GM18519 (cell line): Measurements from ENCODE around the gene KCNQ1.

Experiments used
- ATAC-seq: cut with Tn5 transposase; IDR thresholded peaks from one replicate; pipeline ENCODE4 v1.9.1; 2021; ENCODE audit warnings: mild to moderate bottlenecking, moderate library complexity; ENCODE audit not compliant: unreplicated experiment, low FRiP score

KCNQ1 gene

DNA sequence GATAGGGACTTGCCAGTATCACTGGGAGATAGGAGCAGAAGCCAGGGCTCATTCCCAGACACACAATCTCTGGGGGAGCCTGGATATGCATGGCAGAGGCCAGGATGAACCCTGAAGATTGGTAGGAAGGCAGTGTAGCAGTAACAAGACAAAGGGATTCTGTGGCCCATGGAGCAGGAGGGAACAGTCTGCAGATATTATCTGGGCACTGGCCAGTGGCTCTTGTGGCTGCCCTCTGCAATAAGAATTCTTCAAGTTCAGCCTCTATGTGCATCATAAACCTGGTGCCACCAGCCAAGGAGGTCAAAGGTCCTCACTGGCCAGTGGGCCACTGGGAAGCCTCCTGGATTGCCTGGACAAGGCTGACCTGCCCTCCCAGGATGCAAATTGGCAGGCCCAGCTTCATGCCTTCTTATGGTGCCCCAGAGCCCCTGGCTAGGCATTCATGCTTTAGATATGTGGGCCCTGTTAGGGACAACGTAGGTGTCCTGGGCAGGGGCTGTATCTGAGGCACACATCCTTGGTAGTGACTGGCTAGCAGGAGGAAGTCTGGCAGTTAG, 225.8 kb downstream of the KCNQ1 start:
- no peak for ATAC-seq

DNA sequence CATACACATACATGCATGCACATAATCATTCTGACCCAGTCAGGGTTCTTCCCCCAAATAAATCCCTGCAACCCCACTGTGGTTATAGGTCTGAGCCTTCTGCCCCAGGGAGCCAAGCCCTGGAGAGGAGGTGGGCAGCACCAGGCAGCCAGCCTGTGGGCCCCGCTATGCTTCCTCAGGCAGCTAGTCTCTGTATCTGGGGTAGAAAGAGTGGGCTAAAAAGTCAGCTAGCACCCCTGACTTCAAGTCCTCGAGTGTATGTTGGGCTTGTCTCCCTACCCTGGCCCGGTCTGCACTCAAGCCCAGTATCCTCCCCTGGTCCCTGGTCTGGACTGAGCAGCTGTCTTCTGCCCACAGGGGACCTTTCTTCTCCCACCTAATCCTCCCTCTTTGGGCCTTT, 226.9 kb downstream of the KCNQ1 start:
- ATAC-seq, result no peak

DNA sequence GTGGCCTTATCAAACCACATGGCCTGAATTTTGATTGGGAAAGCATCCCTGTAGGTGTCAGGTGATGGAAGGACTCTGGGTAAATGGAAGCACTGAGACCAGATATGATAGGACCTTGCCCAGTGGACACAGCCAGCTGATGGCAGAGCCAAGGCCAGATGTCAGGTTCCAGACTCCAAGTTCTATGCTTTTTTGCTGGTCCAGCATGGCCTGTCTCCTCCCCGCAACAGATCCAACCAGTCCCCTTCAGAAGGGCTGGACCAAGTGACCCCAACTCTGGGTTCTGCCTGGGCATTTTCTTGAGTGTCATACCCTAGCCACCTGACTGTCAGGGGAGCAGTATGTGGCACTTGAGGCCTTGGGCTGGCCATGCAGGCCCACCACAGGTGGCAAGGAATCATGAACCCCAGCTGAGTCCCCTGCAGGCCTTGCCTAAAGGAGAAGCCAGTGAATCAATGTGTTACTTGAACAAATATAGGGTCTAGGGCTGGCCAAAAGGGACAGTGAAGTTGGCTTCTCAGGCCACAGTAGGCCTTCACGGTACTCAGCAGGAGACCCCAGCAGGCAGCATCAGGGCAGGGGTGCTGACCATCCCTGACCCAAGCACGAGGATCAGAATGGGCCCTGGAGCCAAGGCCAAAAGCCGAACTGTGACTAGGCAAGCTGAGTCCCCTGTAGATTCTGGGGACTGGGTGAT, 227.9 kb downstream of the KCNQ1 start:
- no peak for ATAC-seq

DNA sequence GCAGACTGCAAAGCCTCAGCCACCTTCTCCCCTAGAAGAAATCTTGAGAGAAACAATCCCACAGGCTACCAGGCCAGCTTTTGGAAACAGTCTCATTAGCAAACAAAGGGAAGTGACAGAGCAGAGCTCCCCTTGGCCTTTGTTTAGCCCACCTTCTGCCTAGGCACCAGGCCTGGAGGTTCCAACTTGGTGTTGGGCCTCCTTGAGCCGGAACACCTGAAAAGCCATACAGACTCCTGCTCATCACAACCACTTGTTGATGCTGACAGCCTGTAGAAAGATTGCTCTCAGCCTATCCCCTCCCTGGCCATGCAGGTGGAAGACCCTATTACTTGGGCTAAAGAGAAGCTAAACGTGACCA, 228.4 kb downstream of the KCNQ1 start:
- no peak for ATAC-seq

DNA sequence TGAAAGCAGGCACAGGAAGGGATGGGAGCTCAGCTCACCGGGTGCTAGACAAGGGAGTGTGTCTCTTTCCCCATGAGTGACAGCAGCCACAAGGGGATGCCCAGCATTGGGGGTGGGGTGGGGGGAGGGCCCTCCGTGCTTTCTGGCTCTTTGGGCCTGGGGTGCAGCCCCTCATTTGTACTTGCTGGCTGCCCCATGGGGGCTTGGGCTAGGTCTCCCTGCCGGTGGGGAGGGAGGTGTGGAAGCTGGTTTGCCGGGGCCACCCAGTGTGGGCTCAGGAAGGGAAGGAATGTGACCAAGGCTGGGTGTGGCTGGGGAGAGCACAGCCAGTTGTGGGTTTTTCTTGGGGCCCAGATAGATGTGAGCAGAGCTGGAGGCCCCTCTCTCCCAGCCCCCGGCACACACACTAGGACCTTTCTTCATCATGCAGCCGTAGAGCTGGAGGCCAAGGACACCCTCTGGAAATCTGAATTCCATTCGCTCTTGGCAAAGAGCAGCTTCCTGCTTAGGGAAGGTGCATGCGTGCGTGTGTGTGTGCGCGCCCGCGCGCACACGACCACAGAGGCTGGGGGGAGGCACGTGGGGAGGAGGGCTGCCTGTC, 229.2 kb downstream of the KCNQ1 start:
- ATAC-seq, result no peak

DNA sequence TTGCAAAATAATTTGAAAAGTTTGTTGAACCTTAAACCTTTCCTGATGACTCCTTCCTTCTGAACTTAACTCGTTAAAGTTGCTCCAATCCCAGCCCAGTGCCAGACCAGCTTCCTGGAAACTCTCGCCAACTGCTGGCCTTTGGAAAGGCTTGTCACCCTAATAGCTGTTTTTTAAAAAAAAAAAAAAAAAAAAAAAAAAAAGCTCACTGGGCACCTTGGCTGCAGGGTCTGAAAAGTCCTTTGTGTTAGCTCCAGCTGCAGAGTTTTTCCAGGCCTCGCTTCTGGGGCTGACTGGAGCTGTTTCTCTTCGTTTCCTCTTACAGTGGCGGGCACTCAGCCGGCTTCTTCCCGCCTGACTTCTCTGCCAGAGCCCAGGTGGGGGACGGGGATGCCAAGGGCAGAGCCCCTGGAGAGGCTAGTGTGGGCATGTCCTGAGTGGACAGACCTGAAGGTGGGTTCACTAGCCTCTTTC, 229.9 kb downstream of the KCNQ1 start:
- no peak for ATAC-seq

DNA sequence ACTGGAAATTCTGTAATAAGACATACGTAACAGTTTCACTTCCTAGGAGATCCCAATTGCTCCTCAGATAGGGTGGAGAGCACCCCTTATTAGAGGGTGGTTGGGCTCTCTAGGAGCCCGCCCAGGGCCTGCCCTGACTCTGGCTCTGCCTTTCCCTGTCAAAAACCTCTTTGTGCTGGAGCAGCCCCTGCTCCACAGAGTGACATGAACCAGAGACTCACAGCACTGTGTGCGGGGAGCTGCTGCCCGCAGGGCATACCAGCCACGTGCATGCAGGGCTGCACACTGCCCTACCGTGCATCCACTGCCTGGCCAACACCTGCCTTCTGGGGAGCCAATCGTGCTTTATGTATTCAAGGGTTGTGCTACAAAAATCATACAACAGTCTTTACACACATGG, 230.7 kb downstream of the KCNQ1 start:
- no peak for ATAC-seq

DNA sequence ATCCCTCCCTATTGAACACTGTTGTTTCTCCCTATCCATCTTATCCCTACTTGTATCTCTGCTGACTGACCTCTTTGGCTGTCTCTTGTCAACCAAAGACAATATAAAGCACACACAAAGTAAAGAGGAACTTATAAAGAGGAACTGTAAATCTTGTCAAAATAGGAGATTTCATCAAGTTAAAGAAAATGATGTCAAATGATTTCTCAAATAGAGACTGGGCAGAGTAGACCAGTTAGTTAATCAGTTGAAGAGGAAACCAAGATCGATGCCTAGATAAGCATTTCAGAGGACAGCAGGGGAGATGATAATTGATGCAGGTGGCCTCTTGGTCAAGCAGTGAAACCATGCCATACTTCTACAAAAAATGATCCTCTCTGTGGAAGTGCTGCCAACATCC, 232.3 kb downstream of the KCNQ1 start:
- no peak for ATAC-seq

DNA sequence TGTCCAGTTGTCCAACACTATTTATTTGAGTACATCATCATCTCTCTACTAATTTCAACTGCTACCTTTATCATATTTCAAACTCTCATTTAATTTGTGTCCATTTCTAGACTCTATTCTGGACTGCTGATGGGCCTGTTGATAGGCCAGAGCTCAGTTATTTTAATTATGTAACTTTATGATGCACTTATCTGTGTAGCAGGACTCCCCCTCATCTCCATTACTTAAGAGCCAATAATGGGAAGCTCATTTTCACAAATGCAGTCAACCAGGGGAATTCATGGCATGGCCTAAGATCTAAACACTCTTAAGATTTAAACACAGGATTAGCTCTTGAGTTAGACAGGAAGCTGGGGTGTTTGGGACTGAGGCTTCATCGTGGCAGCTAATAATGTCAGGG, 233.6 kb downstream of the KCNQ1 start:
- ATAC-seq, result no peak

DNA sequence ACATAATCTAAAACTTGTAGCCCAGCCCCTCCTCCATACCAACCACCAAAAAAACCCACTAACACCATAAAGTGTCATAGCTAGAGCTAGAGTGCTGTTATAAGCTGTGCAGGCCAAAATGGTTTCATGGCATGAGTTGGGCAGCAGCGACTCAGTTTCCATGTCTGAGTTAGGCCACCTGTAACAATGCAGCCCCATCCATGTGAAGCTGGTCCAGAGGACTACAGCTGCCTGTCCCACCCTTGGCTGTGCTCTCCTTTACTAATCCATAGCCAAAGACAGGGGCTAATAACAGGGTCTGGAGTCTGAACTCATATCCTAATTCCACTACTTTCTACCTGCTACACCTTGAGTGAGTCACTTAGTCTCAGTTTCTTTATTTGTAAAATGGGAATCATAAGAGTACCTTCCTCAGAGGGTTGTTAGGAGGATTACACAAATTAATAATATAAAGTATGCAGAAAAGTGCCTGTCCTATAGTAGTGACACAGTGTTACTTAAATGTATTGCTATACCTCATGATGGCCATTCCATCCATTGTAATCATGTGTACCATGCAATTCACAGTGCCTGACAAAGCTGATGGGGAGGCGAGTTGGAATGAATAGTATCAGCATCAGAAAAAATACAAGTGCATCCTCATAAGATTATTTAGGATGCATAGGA, 234.3 kb downstream of the KCNQ1 start:
- no peak for ATAC-seq

DNA sequence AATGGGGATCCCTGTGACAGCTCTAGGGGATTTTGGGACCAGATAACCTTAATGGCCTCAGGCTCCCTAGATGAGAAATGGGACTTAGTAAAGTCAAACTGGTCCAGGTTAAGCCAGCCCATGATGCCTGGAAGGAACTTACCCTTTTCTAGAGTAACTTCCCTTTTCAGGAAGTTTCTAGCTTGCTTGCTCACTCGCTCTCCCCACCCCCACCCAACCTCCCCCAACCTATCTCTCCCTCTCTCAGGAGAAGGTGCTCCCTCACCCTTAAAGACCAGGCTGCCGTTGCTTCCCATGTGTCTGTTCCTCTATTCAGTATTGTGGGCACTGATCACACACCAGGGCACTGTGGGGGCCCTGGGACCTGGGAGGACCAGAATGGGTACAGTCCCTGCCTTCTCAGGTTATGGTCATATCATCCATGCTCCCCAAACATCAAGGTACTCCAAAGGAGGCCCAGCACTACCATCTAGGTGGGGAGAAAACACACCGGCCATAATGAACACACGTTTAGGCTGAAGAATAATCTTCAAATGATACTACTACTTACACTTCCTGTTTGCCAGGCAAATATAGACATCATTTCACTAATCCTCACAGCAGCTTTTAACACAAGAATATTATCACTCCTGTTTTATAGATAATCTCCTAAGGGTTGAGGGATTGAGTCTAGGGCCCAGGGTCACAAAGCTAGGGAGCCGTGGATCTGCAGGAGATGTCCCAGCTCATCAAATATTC, 236.8 kb downstream of the KCNQ1 start:
- no peak for ATAC-seq

DNA sequence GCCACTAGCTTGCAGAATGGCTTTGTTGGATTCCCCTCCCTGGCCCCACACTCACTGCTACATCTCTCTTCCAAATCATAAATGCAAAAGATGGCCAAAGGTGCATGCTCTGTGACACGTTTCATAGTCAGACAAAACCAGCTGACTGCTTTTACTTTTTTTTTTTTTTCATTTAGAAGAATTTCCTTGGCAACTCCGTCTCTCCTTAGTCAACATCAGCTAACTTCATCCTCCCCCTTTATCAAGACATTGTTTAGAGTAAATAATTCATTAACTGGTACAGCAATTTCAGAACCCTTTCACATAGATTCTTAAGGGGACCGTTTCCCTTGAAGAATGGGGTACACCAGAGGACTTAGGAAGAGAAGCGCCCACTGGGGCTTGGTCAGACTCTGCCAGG, 239.0 kb downstream of the KCNQ1 start:
- ATAC-seq, result no peak

DNA sequence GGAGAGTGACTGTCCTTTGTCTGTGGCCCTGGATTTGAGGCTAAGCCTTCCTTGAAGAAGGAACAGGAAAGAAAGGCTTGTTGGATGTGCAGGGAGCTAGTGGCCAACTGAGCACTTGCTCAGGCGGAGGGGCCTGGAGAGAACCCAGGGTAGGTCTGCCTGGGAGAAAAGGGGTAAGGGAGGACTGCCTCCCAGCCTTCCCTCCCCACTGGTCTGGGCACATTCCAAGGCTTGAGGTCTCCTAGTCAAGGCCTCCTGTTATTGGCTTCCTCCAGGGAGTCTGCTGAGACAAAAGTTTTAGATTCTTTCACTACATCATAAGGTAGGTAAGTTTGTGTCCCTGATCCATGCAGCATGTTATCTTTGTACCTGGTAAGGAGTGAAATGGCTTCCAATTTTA, 239.8 kb downstream of the KCNQ1 start:
- ATAC-seq, result no peak

DNA sequence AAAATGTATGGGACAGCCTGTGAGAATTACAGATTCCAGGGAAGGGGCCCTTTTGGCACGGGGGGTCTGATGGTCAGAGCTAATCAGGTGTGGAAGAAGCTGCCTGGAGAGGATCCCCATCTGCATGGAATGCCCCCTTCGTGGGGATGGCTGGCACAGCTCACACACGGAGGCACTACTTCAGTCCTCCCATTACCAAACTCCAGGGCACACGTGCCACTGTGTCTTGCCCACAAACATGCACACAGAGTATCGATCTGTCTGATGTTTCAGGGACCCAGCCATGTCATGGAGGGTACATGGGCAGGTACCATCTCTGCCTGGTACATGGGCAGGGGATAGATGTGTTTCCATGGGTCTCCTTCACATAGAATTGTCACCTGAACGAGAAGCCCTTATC, 240.2 kb downstream of the KCNQ1 start:
- ATAC-seq, result no peak

DNA sequence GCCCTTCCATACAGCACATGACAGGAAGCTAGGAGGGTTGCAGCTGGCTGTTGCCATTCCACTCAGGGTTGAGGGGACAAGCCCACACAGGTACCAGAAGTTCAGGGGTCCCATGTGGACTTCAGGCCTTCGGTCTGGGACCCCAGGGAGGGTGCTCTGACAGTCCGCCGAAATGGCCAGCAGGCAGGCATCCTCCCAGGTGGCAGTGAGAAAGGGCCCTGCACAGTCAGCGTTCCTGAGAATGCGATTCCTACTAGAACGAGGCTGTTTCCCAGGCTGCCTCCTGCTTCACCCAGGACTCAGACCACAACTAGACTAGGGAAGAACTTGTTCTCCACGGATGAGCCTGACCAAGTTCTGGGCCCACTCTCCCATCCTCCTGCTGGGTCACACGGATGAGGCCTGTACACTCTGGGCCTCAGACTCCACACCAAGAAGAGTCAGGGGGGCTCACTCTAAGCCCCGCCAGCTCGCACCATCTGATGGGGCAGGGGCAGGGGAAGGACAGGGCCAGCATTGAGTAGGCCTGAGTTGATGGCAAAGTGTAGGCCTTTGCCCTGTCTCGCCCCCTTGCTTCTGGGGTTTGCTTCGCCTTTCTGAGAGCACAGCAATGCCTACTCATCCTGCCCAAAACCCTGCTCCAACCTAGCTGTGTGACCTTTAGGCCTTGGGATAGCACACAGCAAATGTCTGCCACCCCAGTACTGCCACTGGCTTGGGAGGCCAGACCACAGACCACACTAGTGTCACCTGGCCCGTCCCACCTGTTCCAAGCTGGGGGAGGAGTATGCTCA, 241.0 kb downstream of the KCNQ1 start:
- ATAC-seq, result no peak

DNA sequence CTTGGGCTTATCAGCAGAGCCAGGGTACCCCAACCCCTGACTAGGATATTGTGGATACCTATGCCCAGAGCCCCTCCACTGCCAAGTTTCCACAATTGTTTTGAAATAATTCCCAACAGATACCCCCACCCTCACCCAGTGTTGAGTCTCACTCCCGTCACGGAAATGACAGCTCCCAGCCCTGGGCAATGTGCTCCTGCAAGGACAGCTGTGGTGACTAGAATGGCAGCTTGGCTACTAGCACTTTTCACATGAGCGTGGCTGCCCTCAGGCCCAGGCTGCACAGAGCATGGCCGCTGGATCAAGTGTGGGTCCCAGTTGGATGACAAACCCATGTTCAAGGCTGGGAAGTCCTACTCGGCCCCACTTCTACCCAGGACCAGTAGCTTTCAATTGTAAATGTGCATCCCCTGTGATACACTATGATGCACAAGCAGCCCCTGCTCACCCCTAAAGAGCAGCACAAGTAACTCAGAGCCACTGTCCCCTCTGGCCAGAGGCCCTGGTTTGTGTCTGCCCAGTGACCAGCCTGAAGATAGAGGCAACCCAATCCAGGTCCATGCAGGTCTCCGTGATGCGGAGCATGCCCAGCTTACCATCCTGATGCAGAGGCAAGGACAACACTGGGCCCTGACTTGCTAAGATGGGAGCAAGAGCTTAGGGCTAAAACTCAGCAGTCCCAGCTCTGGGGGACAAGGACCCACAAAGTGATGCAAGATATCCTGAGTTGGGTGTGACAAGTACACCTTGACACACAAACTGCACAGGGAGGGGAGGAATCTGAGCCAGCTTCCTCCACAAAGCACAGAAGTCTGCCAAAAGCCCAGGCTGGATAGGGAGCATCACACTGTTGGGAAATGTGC, 241.8 kb downstream of the KCNQ1 start:
- ATAC-seq, result no peak

DNA sequence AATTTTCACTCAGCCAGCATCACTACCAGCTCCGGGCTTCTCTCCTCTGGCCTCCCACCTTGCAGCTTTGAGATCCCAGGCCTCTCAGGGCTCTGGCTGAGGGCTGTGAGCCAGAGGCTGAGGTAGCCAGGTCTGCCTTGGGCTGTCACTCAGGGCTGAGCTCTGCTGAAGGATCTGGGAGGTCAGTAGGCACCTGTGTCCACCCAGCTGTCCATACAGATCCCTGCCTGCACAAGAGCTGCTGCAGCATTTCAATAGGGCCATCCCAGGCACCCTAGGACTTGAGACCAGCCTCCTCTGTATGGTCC, 242.4 kb downstream of the KCNQ1 start:
- ATAC-seq, result no peak

DNA sequence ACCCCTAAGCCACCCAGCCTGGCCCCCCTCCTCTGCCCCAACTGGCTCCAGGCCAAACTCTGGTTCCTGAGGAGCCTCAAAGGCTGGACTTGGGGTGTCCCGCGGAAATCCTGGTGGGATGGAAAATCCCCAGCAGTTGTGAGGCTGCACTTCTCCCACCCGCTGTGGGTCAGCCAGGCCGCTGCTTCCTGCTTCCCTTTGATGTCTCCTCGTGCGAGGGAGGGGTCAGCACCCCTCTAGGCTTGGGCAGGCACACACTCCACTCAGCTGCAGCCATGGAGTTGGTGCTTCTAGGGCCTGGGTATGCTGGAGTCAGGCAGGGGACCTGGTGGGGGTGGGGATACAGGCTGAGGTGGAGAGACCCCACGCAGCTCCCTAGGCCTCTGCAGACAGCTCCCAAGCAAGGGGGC, 243.0 kb downstream of the KCNQ1 start:
- ATAC-seq, result no peak

DNA sequence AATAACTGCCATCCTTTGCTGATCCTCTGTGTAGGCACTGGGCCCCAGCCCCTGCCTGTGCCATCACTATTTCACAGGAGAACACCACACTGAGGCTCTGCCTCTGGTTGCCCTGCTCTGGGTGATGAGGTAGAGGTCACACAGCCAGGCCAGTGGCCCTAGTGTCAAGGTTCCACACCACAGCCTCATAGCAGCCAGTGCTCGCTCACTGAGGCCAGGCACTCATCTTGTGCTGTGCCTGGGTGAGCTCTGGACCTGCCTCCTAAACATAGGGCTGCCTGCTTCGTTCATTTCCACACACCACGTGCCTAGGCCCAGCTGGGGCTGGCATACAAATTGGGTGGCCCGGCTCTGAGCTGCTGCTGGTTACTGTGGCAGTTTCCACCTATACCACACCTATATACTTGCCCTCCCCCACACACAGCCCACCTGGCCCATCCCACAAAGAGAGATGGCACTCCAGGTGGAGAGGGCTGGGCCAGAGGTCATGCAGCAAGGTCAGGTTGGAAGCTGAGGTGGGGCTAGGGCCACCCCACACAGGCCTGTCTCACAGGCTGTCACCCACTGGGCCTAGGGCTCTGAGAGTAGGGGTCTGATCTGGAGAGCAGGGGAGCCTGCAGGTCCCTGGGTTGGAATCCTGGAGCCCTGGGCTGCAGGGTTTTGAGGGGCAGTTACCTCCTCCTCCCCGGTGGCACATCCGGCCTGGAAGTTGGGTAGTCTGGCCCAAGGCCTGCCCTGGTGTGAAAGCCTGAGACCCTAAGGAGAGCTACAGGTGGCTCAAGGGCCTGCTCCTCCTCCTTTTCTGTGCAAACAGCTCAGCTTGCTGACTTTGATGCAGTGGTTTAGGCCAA, 243.8 kb downstream of the KCNQ1 start:
- ATAC-seq, result no peak
